ENCODE data around the gene CDC40. TPM values are rescaled to one million over a fixed set of nuclear protein-coding genes. Genes with fewer than 3 reads are reported as not detected.
"Not testable (repeated sequence)": the region's sequence is repeated elsewhere in the genome, so short reads cannot be mapped to it uniquely, and the experiment has no call there.

The CDC40 gene
- polyA plus RNA-seq, 4 donors = 30.4 to 37.0 (median 31.7) TPM

DNA sequence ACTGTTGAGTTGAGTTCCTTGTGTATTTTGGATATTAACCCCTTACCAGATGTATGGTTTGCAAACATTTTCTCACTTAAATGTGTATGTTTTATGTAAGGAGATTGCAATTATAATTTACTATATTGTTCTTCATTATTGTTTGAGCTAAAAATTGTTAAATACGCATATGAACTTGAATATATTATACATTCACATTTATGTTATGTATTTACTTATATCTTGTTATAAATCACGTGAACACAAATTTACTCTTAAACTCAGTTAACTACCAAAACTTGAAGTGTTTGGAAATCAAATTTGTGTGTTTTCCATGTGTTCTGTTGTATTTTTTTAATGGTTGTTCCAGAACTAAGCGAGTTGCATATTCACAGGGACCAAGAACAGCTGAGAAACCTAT, 18.3 kb downstream of the CDC40 start:
- DNase-seq (ENCODE audit: low read depth in 4 of 4, low spot score in 3 of 4) = no peak

DNA sequence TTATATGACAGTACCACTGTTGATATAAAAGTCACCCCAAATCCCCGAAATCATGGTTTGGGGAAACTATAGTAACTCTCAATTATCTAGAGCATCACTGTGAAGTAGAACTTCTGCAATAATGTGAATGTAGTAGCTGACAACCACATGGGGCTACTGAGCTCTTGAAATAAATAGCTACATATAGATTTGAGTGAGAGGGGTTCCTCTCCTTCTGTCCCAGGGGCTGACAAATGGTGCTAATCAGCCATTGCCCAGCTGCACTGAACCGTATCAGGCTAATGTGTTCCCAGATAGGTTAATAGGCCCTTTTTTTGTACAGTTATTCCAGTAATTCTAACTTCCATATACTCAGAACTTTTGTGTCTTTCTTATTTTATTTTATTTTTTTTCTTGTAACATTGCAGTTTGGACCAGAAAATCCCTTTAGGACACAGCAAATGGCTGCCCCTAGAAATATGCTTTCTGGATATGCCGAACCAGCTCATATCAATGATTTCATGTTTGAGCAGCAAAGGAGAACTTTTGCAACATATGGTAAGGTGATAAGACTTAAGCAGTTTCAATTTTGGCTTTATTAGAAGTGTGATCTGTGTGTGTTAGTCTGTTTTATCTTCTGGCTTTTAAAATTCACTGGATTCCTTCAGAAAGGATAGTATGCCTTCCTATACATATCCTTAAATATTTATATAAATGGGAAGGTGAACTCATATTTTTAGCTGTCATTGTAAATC, 21.1 kb downstream of the CDC40 start:
- no peak for DNase-seq (ENCODE audit: low read depth in 4 of 4, low spot score in 3 of 4)

DNA sequence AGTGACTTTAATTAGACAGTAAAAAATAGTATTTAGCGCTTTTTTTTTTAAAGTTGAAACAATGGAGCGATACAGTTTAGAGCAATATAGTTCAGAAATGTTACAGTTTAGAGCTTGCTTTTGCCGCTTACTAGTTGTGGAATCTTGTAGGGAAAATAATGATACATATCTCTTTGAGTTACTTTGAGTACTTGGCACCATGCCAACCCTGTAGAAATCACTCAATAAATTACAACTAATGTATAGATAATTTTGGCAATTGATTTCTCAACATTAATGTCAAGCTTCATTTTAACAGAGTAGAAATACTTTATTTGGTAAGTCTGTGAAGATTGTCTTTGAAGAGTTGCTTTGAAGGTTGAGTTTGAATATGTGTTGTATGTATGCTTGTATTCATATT, 27.4 kb downstream of the CDC40 start:
- DNase-seq (ENCODE audit: low read depth in 4 of 4, low spot score in 3 of 4) = no peak

DNA sequence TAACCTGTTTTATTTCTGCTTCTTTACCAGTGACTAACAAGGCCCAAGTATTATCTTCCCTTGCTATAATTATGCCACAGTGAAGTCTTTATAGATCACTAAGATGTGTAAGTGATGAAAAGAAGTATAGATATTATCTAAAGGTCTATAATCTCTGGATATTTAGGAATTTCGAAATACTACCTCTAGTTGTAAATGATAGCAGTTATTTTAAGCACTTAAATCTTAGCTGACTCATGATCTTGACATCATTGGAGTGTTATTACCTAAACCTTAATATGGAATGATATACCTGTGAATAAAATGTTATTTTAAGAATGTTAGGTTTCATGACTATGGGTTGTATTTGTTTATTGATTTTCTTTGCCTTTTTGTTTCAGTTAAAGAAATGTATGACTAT, 31.5 kb downstream of the CDC40 start:
- DNase-seq (ENCODE audit: low read depth in 4 of 4, low spot score in 3 of 4) = no peak

DNA sequence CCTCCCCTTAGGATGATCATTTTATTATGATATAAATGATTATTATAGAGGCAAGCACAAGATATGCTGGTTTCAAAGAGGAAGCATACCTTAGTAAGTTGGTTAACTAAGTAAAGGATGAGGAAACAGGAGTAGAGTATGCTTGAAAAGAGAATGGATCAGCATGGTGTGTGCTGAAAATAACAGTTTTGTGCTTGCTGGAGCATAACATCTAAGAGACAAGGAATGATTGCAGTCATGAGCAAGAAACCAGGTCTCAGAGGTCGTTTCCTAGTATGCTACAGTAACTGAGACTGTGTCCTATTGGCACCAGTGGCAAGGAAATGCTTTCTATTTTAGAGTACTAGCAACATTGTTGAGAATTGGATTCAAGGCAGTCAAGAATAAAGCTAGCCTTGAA, 34.1 kb downstream of the CDC40 start:
- DNase-seq (ENCODE audit: low read depth in 4 of 4, low spot score in 3 of 4) = no peak

DNA sequence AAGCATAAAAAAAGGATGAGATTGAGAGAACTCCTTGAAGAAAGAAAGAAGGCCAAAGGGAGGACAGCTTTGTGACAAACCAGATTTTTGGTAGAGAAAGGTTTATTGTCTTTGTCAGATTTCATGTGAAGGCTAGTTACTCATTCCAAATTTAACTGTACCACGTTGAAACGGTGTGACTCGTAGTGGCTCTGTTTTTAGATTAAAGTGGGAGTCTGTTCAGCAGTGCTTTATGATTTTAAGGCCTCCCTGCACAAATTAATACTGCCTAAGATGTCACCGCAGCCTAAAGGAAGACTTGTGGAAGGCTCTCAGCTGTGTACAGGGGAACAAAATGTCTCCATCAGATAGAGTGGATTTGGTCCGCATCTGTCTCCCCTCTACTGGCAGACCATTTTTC, 35.9 kb downstream of the CDC40 start:
- no peak for DNase-seq (ENCODE audit: low read depth in 4 of 4, low spot score in 3 of 4)

DNA sequence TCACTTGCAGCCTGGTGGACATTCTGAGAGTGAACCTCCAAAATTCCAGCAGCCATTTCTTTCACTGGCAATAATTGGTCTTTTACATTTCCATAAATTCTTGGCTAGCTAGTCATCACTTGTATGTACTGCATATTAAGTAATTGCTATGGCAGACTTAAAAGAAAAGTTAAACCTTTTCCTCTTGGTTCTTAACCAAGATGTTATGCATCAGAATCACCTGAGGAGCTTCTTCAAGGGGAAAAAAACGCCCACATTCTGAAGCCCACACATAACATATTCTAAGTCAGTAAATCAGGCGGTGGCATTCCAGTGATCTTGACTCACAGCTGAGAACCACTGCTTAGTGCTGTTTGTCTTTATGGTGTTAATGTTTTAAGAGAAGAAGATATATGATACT, 37.0 kb downstream of the CDC40 start:
- DNase-seq (ENCODE audit: low read depth in 4 of 4, low spot score in 3 of 4) = no peak

DNA sequence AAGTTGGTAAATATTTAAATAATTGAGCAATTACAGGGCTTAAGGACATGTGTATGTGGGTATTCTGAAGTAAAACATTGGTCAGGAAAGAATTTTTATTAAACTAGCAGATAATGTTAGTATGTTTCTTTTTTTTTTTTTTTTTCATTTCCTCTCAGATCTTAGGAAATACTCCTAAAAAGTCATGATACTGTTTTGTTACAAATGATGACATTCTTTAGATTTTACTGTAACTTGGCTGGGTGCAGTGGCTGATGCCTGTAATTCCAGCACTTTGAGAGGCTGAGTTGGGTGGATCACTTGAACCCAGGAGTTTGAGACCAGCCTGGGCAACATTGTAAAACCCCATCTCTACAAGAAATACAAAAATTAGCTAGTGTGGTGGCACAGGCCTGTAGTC, 41.5 kb downstream of the CDC40 start:
- no peak for DNase-seq (ENCODE audit: low read depth in 4 of 4, low spot score in 3 of 4)

DNA sequence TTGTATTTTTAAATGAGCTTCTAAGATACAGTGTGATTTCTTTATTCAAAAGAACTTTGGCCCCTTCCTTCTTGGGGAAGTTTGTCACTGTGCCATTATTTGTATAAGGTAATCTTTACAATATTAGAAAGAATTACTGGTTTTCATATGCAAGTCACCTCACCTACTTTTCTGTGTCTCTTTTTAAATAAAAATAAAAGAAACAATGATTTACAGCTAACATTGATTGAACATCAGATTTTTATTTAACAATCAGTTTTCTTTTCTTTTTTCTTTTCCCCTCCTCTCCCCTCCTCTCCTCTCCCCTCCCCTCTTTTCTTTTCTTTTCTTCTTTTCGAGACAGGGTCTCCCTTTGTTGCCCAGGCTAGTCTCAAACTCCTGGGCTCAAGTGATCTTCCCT, 46.0 kb downstream of the CDC40 start:
- no peak for DNase-seq (ENCODE audit: low read depth in 4 of 4, low spot score in 3 of 4)

DNA sequence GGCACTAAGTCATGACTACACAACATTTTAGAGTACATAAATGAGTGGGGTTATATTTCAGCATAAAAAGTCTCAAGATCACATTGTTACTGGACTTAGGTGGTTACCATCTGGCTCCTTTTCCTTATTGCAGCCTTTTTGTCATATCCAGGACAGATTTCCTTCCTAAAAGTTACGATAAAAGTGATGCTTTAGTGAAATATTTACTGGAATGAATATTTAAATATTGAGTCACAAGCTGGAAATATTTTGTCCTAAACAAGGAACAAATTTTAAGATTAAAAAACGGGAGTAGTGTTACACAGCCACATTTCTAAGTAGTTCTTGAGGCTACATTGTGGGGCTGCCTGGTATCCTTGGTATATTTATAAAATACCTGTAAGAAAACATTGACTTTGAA, 52.2 kb downstream of the CDC40 start:
- DNase-seq (ENCODE audit: low read depth in 4 of 4, low spot score in 3 of 4) = no peak

DNA sequence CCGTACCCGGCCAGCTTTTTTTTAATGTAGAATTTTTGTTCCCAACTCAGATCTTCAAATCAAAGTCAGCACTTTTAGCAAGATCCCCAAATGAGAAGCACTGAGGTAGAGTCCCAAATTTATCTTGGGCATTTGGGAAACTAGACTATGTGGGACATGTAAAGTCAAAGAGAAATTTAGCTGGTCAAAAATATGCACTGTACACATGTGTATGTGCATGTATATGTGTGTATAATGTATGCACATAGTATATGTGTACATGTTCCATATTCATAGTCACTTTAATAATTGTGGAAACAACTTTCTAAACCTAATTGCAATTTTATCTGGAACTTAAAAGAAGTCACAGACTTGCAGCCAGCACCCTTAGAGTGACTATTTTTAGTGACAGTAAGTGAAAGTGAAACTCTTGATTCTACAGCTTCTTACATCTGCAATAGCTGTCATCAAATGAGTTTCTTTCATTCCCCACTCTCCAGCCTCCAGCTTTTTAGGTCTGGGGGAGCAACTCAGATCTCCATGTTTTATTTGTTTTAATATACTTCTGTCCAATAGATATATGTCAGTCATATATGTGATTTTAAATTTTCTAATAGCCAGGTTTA, 53.6 kb downstream of the CDC40 start:
- DNase-seq (ENCODE audit: low read depth in 4 of 4, low spot score in 3 of 4) = no peak

DNA sequence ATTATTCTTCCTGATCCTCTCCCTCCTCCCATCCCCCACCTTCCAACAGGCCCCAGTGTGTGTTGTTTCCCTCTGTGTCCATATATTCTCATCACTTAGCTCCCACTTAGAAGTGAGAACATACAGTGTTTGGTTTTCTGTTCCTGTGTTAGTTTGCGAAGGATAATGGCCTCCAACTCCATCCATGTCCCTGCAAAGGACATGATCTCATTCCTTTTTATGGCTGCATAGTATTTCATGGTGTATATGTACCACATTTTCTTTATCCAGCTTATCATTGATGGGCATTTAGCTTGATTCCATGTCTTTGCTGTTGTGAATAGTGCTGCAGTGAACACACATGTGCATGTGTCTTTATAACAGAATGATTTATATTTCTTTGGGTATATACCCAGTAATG, 55.8 kb downstream of the CDC40 start:
- not testable (repeated sequence) for DNase-seq (ENCODE audit: low read depth in 4 of 4, low spot score in 3 of 4)

DNA sequence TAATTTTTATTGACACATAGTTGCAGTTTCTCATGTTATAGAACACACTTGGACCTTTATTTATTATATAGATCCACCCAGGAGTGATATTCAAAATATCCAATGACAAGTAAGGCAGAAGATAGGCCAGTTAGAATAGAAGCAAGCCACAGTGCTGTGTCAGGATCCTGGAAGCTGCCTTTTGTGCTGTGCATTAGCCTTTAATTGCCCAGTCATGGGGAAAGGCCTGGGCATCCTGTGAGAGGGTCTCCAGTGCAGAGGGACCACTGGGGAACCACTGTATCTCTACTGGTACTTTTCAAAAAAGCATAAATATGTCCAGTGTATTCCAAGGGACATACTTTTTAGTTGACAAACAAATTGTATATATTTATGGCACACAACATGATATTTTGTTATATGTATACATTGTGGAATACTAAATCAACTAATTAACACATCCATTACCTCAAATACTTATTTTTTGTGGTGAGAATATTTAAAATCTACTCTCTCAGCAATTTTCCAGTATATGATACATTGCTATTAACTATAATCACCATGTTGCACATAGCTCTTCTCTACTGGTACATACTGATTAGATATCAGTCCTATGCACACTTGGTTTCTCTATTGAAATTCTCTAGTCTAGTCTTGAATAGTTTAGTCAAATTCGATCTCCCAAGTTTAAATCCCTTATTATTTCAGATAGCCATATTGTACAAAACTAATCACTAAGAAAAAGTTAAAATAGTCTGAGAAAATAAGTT, 59.5 kb downstream of the CDC40 start:
- DNase-seq (ENCODE audit: low read depth in 4 of 4, low spot score in 3 of 4) = no peak

DNA sequence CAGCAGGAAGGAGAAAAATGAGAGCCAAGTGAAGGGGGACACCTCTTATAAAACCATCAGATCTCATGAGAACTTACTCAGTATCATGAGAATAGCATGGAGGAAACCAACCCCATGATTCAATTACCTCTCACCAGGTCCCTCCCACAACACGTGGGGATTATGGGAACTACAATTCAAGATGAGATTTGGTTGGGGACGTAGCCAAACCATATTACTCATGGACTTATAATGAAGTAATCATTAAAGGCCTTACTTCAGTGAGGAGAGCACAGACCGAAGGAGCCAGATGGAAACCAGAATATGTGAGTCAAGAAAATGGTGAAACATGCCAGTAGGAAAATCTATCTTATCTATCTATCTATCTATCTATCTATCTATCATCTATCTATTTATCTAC, 64.4 kb downstream of the CDC40 start:
- not testable (repeated sequence) for DNase-seq (ENCODE audit: low read depth in 4 of 4, low spot score in 3 of 4)

DNA sequence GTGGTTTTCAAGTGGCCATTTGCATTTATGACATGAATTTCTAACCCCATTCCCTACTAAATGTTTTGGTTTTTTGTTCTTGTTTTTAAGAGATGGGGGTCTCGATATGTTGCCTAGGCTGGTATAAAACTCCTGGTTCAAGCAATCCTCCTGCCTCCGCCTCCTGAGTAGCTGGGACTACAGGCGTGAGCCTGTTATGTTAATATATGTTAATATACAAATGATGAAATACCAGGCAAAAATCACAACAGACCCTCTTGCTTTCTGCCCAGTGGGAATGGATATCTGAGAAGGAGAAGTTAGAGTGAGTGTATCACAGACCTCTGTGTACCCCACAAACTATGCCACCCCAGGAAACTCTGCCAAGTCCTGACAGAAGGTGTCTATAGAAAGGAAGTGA, 66.2 kb downstream of the CDC40 start:
- DNase-seq (ENCODE audit: low read depth in 4 of 4, low spot score in 3 of 4) = no peak

DNA sequence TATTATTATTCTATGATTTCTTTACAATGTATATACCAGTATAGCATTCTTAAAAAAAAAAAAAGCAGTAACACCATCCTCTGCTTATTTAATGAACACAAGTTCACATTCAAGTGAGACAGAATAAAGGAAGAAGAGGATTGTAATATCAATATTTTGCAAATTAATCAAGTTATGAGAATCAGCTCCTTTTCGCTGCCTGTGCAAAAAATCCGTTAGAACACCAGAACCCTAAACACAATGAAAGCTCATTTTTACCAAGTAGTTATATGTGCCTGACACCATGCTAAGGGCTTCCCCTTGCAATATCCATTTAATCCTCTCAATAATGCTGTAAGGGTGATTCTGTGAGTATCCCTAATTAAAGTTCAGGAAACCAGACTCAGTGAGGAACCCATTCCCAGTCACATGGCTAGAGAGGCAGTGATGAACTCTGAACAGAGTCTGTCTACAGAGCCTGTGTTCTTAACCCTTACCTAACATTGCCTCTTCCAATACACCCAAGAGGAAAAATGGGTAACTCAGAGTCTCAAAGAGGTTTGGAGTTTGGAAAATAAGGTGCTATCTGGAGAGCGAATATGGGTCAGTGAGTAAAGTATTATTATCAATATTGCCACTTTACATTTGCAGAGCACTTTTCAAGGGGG, 66.8 kb downstream of the CDC40 start:
- DNase-seq (ENCODE audit: low read depth in 4 of 4, low spot score in 3 of 4) = no peak

DNA sequence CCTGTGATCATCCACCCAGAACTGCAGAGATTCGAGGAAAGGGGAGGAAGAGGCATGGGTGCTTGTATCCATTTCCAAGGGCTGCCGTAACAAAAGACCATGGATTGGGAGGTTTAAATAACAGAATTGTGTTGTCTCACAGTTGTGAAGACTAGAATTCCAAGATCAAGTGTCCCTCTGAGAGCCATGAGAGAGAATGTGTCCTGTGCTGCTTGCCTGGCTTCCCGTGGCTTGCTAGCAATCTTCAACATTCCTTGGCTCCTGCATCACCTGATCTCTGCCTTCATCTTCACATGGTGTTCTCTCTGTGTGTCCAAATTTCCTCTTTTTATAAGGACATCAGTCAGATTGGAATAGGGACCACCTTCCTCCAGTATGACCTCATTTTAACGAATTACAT, 69.8 kb downstream of the CDC40 start:
- DNase-seq (ENCODE audit: low read depth in 4 of 4, low spot score in 3 of 4) = no peak

DNA sequence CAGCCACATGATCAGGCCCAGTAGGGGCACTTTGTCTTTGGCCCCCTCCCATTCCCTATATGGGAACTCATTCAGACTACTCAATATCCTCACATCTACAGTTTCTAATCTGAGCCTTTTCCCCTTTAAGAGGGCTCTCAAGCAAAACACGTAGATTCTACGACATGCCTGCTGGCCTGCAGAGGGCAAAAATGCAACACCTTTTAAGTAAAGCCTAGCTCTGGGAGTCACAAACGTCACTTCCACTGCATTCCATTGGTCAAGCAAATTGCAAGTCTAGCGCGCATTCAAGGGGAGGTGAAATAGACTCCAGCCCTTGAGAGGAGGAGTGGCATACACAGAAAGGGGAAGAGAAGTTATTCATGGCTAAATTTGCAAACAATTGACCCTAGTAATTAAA, 70.6 kb downstream of the CDC40 start:
- DNase-seq (ENCODE audit: low read depth in 4 of 4, low spot score in 3 of 4) = no peak

DNA sequence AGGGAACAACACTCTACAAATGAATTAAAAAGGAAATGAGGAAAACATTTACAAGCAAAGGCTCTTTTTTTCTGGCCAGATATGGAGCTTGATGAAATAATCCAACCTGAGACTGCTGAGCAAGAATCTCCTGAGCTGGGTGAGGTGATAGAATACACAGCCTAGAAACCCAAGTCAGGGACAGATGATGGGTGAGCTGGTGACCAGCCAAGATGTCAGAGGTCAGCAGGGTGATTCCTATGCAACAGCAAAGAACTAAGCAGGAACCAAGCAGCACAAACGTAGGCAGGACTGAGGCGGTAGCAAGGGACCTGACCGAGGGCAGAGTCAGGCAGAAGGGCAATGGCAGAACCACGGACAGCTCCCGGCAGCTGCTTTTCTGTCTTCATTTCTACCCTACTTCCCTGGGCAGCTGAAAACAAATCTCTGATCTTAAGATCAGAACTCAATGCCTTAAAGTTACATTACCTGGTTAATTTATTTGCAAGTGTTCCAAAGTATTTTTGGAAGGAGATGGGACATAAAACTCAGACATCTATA, 75.1 kb downstream of the CDC40 start:
- peak in 3 of 4 donors; percentile 14 to 21 (median 14) for DNase-seq (ENCODE audit: low read depth in 4 of 4, low spot score in 3 of 4)

DNA sequence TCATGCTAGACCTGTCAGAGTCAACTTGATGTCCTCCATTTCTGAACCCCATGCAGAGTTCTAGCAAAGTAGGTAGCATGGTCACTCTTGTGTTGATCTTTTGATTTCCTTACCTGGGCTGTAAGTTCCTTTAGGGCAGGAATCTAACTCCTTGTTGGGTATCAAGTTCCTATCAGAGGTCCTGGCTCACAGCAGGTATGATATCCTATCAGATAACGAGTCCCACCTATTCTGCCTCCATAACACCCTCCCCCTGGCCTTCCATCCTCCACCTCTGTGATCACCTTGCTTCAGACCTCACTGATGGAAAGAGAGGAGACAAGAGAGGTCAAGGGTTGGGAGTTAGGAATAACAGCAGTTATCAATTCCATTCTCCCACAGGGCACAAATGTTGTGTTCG, 76.1 kb downstream of the CDC40 start:
- no peak for DNase-seq (ENCODE audit: low read depth in 4 of 4, low spot score in 3 of 4)

DNA sequence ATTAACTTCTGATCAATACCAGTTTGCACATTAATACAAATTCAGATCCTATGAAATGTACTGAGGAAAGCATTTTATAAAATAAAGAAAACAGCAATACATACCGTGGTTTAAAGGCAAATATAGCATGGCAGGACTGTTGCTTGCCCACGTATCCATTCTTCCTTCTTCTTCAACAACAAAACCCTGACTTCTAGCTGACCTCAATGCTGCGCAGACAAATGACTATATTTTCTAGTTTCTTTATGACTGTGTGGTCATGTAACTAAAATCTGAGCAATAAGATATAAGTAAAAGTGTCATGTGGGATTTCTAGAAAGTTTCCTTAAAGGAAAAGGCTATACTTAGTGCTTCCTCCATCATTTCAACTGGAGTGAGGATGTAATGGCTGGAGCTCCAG, 85.0 kb downstream of the CDC40 start:
- no peak for DNase-seq (ENCODE audit: low read depth in 4 of 4, low spot score in 3 of 4)
